CD4-positive, alpha-beta T cell treated with Interleukin-6 at 100 ng/mL for 8 hours (primary cell): Measurements from ENCODE around the gene REC114.
"Not testable (repeated sequence)": the region's sequence is repeated elsewhere in the genome, so short reads cannot be mapped to it uniquely, and the experiment has no call there.

Experiments used
- DNase-seq: peaks from one replicate; pipeline ENCODE4 v3.0.0-alpha.2; 2020; ENCODE audit warnings: mixed read lengths, low spot score

REC114 gene, protein sequence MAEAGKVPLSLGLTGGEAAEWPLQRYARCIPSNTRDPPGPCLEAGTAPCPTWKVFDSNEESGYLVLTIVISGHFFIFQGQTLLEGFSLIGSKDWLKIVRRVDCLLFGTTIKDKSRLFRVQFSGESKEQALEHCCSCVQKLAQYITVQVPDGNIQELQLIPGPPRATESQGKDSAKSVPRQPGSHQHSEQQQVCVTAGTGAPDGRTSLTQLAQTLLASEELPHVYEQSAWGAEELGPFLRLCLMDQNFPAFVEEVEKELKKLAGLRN

GRCh38 chr15:73442968-73443367 lies at the start of gene REC114:
TSS of gene REC114 (plus strand) at chr15:73443164. CDS start at chr15:73443186, 22 bp downstream.
- DNase-seq: no peak

DNA sequence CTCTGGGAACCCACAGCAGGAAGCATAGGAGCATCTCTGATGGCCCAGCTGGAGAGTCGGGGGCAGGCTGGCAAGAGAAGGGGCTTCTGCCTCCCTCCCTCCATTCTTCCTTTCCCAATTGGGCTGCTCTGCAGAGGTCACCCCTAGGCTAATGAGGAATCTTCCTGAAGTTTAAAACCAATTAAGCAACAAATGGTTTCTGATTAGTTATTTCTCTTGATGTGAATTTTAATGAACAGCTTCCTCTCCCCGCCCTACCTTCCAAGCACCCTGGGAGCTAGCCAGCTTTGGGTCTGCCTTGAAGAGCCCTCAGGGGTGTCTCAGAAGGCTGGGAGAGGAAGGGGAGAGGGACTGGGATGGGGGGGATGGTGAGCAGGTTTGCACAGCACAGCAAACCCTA lies 49.6 kb upstream of the REC114 start:
- no peak for DNase-seq

DNA sequence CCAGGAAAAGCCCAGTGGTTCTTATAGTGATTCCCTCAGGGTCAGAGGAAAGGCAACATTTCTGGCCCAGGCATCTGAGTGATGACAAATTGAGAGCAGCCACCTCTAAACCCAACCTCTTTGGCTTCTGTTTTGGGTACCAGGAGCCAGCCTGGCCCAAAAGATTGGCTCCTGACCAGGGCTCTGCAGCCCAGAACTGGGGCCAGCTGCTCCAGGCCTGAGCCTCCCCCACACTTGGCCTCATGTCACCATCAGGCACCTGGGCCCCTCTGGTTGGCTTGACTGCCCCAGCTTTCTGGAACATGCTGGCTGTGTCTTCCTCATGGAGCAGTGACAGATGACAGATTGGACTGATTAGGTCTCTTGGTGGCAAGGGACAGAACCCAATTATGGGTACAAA lies 48.2 kb upstream of the REC114 start:
- DNase-seq: no peak

DNA sequence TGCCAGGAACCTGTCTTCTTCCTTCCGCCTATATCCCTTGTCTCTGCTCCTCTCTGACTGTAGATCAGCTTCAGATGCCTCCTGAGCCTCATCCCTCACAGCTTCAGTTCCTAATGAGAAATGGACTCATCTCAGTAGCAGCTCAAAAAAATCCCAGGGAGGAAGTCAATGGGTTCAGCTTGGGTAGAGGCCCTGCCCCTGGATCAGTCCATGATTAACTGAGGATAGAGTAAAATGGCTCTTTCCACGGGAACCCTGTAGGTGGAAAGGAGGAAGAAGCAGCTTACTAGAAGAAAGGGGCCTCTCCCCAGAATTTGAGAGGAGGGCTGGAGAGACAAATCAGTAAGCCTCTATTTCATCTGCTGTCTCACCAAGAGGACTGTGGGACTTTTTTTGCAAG lies 47.3 kb upstream of the REC114 start:
- DNase-seq: no peak

DNA sequence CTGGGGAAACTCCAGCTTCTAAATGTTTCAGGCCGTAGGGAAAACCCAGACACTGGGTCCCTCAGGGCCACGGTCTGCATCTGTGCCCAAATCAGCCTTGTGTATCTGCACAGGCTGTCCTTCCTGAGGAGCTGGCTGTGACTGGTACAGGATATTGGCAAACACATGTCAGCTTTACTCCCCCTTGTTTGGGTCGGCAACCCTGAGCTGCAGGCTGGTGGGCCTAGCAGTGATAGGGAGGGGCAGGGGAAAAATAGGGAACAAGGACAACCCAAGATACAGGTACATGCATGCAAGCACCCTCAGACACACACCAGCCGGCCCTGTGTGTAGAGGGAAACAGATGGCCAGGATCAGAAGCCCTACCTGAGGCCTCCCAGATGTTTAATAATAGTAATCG lies 45.5 kb upstream of the REC114 start:
- DNase-seq: no peak

DNA sequence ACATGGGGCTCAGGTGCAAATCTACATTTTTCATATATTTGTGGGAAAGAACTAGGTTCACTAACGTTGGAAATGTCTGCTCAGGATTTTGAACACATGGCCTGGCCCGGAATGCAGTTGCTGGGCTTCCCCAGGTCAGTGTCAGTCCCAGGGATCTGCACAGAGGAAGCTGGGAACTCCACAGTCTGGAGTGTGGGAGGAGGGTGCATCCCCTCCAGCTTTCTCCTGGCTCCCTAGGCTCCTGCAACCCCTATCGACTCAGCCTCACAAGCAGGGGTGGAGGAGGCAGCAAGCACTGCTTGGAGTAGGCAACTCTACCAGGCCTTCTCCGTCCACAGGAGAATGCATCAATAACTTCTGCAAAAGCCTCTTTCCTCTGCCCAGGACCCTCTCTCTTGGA lies 44.1 kb upstream of the REC114 start:
- DNase-seq: no peak

GRCh38 chr15:73400222-73400621 lies 42.7 kb upstream of the REC114 start:
- not testable (repeated sequence) for DNase-seq

DNA sequence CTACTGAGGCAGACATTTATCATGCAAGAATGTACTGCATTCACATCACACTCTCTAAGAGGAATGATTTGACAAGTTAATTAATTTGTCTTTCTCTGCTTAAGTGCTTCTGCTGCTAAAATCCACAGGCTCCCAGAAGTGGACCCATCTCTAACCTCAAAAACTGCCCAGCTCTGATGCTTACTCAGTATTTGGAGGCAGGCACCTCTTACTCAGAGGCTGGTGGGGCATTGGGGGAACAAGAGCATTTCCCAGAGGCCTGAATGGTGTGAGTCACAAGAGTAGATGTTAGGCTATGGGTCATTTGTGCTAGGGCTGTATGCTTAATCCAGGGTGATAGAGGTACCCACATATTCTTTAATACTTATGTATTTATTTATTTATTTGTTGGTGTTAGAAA lies 39.8 kb upstream of the REC114 start:
- DNase-seq: no peak

- no peak for DNase-seq
Observed at GRCh38 chr15:73414876-73415275, 28.1 kb upstream of the REC114 start.

DNA sequence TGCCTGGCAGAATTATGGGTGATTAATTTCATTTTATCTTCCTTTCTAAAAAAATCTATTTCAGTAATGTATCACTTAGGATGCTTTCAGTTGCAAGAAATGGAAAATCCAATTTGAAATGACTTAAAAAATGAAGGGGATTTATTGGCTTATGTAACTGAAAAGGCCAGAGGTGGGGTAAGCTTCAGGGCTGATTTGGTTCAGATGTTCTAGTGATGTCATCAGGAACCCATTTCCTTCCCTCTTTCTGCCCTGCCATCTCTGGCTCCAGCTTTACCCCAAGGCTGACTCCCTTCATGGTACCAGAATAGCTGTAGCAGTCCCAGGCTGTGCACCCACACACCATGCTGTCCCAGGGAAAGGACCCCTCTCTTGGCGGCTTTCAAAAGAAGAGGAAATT lies 18.5 kb upstream of the REC114 start:
- no peak for DNase-seq

DNA sequence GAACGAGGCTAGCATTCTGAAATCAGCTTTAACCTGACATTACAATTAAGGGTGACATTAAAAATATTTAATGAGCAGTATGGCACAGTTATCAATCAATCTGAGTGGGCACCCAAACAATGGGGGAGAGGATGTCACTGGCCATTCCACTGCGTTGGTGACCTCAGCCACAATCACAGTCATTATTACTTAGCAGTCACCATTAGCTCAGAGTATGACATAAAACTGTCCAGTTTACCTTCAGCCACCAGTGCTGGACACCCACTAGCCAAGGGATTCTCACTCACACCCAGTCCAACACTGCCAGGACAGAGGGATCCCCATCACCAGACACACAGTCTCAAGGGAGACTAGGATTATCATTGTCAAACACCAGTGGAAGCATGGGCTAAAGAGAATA lies 17.5 kb upstream of the REC114 start:
- DNase-seq: no peak

- DNase-seq: no peak
Observed at GRCh38 chr15:73426323-73426994, 16.5 kb upstream of the REC114 start.

DNA sequence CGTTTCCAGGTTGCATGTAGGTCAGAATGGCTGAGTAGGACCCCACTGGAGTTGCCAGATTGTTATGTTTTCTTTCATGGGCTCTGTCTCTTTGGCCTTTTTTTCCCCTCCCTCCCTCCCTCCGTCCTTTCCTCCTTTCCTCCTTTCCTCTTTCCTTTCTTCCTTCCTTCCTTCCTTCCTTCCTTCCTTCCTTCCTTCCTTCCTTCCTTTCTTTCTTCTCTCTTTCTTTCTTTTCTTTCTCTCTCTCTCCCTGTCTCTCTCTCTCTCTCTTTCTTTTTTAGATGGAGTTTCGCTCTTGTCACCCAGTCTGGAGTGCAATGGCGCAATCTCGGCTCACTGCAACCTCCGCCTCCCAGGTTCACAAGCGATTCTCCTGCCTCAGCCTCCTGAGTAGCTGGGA lies 11.6 kb upstream of the REC114 start:
- not testable (repeated sequence) for DNase-seq

GRCh38 chr15:73433873-73434272 lies 9.1 kb upstream of the REC114 start:
- no peak for DNase-seq

DNA sequence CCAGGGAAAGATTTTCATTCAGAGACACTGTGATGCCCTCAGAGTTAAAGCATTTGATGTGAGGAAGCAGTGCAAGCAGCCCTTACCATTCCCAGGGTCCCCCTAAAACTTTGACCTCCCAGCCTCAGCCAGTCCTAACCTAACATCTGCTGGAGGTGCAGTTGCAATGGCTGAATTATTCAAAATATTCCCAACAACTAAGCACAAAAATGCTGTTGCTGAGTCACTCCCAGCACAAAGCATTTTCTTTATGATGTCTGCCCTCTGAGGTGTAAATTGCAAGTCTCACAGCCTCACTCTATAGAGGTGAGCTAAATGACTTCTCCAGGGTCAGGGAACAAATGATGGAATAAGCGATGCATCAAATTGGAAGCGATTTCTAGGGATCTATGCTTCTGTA lies 6.4 kb upstream of the REC114 start:
- DNase-seq: no peak

DNA sequence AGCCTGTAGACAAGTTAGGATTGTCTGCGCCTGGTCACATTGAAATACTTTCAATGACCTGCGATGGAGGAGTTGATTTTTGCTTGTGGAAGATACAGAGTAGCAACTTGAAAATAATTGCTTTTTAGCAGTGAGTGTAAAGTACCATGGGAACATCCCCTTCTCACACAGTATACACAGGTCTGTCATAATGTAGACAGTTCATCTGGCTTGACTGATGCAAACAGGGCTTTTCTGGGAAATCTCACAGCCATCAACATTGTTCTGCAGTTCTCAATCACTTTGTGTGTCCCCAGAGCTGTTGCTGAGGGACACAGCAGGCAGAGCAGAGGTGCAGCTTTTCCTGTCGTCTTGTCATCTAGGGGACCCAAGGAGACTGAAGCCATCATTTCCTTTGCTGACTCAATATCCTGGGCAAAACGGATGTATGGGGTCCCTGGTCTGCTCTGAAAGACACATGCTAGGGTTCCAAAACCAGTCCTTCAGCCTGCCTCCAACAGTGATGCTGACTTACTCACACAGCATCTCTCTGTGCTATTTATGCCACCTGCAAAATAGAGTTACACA lies 5.3 kb upstream of the REC114 start:
- DNase-seq: no peak

- DNase-seq: no peak
Observed at GRCh38 chr15:73438651-73439050, 4.3 kb upstream of the REC114 start.

GRCh38 chr15:73440571-73440970 lies 2.4 kb upstream of the REC114 start:
- no peak for DNase-seq

GRCh38 chr15:73442421-73442820 lies 543 bp upstream of the REC114 start:
- no peak for DNase-seq

DNA sequence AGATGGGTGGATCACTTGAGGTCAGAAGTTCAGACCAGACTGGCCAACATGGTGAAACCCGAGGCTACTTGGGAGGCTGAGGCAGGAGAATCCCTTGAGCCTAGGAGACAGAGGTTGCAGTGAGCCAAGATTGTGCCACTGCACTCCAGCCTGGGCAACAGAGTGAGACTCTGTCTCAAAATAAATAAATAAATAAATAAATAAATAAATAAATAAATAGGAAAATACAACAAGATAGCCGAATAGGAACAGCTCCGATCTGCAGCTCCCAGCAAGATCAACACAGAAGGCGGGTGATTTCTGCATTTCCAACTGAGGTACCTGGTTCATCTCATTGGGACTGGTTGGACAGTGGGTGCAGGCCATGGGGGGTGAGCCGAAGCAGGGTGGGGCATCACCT lies 4.5 kb downstream of the REC114 start:
- DNase-seq: not testable (repeated sequence)

- DNase-seq: peak; percentile 14
Observed at GRCh38 chr15:73448158-73448758, 5.3 kb downstream of the REC114 start.

GRCh38 chr15:73449980-73450379 lies 7.0 kb downstream of the REC114 start:
- not testable (repeated sequence) for DNase-seq

- DNase-seq: no peak
Observed at GRCh38 chr15:73454096-73454495, 11.1 kb downstream of the REC114 start.
